Activated CD8-positive, alpha-beta memory T cell treated with anti-CD3 and anti-CD28 coated beads for 48 hours (primary cell): Measurements from ENCODE around the gene NRDE2.

Source experiments
- DNase-seq, 3 experiments: peaks; one replicate each; pipeline ENCODE4 v3.0.0-alpha.2; 2020; ENCODE audit warnings: low read depth in 2 of 3, low spot score in 2 of 3

Gene NRDE2

DNA sequence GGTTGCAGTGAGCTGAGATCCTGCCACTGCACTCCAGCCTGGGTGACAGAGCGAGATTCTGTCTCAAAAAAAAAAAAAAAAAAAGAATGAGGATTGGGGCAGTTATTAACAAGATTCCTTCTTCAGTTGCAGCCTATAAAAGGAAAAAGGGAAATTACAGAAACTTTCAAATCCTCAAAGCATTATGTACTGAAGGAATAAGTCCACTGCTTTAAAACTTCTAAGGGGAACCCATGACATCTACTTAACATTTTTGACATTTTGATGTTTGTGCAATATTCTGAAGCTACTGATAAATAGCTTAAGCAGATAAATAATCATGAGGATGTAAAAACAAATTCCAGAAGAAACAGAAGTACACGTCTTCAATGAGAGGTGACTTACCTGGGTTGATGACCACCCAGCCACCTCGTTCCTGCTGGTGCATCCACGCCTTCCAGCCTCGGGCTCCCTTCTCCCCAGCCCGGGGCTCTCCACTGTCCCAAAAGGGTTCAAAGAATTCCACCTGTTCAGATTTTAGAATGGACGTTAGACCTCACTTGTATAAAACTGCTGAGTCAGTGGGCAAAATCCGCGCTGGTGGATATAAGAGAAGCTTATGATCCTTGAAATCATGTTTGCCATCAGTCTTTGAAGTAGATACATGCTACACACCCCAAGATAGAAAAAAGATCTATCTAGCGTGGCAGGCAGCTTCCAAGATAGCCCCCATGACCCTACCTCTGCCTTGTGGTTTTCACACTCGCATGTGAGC lies 33.7 kb downstream of the NRDE2 start:
- DNase-seq: no peak

DNA sequence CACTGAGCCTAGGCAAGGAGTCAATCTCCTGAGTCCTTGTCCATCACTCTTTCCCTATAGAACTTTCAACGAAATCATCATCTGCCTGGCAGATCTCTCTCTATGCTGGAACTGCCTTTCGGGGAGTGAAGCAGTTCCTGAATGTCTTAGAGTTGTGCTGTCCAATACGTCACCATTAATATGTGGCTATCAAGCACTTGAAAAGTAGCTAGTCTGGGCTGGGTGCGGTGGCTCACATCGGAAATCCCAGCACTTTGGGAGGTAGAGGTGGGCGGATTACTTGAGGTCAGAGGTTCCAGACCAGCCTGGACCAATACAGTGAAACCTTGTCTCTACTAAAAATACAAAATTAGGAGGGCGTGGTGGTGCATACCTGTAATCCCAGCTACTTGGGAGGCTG lies 35.1 kb downstream of the NRDE2 start:
- DNase-seq: no peak

- no peak for DNase-seq
Observed at GRCh38 chr14:90295870-90296516, 35.7 kb downstream of the NRDE2 start.

DNA sequence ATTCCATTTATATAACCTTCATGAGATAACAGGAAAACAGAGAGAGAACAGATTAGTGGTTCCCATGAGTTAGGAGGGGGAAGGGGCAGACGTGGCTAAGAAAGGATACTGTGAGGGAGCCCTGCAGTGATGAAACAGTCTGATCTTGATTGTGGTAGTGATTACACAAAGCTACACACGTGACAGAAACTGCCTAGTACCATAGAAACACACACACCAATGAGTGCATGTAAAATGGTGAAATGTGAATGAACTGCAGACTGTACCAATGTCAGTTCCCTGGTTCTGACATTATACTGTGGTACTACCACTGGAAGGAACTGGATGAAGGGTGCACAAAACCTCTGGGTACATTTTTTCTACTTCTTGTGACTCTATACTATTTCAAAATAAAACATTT lies 36.9 kb downstream of the NRDE2 start:
- no peak for DNase-seq

- DNase-seq: no peak
Observed at GRCh38 chr14:90293766-90294730, 37.7 kb downstream of the NRDE2 start.

DNA sequence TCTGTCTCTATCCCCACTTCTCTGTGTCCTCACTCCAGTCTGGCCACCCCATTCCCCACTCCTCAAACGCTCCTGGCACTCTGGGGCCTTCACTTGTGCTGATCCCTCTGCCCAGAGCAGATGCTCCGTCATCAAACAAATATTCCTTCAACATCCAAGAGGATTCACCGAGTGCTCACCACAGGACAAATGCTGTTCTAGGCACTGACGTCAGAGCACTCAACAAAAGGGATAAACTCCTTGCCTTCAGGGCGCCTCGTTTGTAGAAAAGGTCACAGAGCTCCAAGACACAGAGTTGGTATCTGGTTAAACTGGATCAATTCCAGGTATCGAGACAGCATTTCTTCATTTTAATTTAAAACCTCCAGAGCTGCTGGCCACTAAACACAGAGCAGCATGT lies 40.0 kb downstream of the NRDE2 start:
- no peak for DNase-seq

DNA sequence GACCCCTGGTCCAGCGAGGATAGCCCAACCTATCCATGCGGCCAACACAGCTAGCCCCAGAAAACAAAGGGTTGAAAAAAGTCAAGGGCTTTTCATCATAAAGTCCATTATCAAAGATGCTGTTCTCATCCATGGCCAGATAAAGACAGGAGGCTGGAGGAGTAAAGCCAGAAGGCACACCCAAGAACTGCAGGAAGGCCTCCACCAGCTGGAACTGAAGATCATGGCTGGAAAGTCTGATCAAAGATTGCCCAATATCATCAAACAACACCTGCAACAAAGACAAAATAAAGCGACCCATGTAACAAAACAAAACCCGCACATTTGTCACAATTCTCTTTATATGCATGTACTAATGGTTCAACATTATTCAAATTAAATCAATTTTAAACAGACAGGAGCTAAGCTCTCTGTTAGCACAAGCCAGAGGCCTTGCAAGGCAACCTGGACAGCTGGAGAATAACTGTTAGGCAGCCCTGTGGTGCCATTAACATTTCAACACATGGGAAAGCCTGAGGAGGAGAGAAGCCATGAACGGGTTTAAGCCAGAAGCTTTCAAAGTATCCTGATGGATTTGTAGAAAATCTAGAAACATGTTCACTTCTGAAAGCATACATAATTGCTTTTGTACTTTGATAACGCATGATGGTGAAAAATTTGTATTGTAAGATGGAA lies 41.3 kb downstream of the NRDE2 start:
- no peak for DNase-seq

GRCh38 chr14:90288651-90289355 lies 42.9 kb downstream of the NRDE2 start:
- no peak for DNase-seq

DNA sequence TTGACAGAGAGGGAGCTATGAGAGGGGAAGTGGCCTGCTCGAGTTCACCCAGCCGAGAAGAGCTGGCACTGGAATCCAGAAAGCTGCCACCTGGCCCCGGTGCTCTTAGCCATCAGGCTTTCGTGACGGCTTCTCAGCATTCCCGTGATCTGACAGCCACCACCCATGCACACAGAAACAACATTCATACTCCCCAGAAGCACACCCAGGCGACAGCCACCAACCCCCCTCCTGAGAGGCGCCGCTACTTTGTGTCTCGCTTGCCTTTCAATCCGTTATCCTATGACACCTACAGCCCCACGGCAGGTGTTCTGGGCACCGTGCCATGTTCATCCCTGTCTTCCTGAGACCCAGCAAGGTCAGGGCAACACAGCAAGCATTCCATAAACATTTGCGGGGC lies 44.0 kb downstream of the NRDE2 start:
- DNase-seq: no peak

DNA sequence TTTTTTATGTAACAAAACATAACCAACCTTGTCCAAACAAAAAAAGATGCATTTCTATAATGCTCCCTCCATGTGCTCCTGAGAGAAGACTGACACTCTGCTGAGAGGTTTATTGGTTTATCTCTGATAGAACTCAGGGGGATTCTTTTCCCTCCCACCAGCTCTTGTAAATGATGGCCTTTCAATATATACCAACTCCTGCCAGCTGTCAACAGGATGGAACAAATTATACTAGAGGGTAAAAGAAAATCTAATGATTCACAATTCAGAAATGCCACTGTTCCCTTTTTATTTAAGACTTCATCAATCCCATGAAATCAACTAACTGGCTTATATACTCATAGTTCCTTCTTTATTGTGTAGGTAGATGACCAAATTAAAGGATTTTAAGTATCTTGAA lies 50.0 kb downstream of the NRDE2 start:
- no peak for DNase-seq

DNA sequence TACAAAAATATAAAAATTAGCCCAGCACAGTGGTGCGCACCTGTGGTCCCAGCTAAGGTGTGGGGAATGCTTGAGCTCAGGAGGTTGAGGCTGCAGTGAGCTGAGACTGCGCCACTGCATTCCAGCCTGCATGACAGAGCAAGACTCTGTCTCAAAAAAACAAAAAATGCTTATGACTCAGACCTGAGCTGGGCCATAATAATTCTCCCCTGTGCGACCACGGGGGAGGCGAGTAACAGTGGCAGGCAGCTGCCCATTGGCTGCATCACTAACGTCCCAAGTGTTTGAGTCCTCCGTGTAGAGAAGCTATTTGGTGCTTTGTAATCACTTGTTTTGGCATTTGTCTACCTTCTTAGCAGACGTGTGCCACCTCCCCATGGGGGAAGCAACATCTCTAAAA lies 50.5 kb downstream of the NRDE2 start:
- DNase-seq: no peak

- DNase-seq: no peak
Observed at GRCh38 chr14:90280096-90280495, 51.6 kb downstream of the NRDE2 start.

- DNase-seq: no peak
Observed at GRCh38 chr14:90278199-90279175, 53.3 kb downstream of the NRDE2 start.

DNA sequence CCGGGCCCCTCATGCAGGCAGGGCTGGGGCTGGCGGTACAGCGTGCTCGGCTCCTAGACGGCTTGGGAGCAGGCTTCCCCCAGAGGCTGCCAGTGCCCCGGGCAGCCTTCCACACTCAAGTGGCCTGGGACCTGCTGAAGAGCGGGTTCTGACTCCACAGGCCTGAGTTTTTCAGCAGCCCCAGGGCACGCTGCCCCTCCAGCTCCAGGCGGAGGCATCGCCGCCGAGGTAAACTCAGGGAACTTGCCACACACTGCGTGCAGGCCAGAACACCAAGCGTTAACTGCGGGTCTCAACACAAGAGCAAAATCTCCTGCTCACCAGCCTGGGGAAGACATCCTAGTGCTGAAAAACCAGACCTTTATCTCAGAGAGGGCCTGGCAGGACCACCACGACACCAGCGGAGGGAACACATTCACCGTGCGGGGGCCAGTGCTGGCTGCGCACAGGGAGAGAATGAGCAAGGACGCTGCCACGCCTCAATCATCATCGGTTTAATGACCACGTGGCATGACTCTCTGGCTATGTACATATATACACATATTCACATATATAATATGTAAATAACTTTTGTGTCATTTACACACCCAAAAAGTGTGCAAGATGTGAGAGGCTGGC lies 54.1 kb downstream of the NRDE2 start:
- no peak for DNase-seq

DNA sequence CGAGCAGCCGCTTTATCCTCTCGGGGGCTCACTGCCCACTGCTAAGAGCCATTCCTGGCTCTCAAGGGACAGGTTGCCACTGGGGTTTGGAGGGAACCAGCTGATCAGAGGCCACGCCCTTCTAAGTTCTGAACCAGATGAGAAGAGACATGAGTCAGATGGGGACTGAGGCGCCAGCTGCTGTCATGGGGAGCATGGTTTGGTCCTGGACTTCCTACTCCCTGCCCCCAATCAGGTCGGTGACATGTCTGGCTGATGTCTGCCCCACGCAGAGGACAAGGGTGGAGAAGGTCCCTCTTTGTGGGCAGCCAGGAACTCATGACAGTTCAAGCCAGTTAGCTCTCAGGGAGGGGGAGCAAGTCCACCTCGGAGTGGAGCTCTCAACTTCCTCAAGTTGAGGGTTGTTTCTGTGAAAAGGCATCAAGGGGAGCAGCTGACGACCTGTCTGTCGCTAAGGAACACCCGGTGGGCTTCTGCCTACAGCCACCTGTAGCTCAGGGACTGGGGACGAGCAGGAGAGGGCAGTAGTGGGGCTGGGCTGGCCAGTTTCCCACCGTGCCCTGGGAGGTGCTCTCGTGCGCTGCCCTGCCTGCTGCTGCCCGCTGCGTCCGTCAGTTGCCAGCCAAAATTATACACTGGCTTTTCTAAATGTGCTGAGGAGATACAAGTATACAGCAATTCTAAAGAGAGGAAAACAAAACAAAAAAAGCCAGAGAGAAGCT lies 54.9 kb downstream of the NRDE2 start:
- DNase-seq: no peak

- DNase-seq: no peak
Observed at GRCh38 chr14:90275820-90276219, 55.9 kb downstream of the NRDE2 start.

- no peak for DNase-seq
Observed at GRCh38 chr14:90275458-90275814, 56.3 kb downstream of the NRDE2 start.

- no peak for DNase-seq
Observed at GRCh38 chr14:90274808-90275457, 56.8 kb downstream of the NRDE2 start.
